Heart left ventricle (tissue), 13 donors: ENCODE data around the gene TMEM222.

Experiments
- POLR2A ChIP-seq, 2 donors: fragments of 450-650 bp; IDR thresholded peaks; one replicate each; pipeline ENCODE4 v1.6.1; 2017; ENCODE audit warnings: antibody characterized with exemption in 2 of 2, mild to moderate bottlenecking in 2 of 2, moderate library complexity in 2 of 2
- TF ChIP-seq, protein P1 (sequence below), 12 donors: fragments of 200-600 bp; sonication (generic) in 4 of 12; IDR thresholded peaks; one replicate each; pipeline versions ENCODE4 v1.5.0 to v1.8.0; 2018 to 2022; ENCODE audit warnings: antibody characterized with exemption in 12 of 12, mild to moderate bottlenecking in 5 of 12
- donor health status: ischemic (EF 13 %, LVEDD 7.1; RV severe dilation, severe dysfunction).
- donor health status: DM: no; HTN: yes; CAD: no.
- donor health status: DM: no; HTN: no; CAD: no.
- donor health status: ischemic (EF 25% LVEDD 6.9; RV normal size, moderate dysfunction).
- donor health status: ischemic (EF 25% LVEDD 5.7; RV mildly dilated, moderate dysfunction).
- donor health status: ischemic (EF 35%, LVEDD 5.7; RV mildly dilated, moderate dysfunction).
- donor health status: nonischemic (EF 11% LVEDD 7.7; RV severe dilation, severe dysfunction).
- donor health status: DM: yes; HTN: yes; CAD: no.
- donor health status: PGD.
- donor health status: ischemic (EF 29% LVEDD 5.4; RV normal size, mild dysfunction).
- donor health status: nonischemic (EF 23%, LVEDD 6.1; RV moderate dilation, normal function).

- TF ChIP-seq, protein P1, sequence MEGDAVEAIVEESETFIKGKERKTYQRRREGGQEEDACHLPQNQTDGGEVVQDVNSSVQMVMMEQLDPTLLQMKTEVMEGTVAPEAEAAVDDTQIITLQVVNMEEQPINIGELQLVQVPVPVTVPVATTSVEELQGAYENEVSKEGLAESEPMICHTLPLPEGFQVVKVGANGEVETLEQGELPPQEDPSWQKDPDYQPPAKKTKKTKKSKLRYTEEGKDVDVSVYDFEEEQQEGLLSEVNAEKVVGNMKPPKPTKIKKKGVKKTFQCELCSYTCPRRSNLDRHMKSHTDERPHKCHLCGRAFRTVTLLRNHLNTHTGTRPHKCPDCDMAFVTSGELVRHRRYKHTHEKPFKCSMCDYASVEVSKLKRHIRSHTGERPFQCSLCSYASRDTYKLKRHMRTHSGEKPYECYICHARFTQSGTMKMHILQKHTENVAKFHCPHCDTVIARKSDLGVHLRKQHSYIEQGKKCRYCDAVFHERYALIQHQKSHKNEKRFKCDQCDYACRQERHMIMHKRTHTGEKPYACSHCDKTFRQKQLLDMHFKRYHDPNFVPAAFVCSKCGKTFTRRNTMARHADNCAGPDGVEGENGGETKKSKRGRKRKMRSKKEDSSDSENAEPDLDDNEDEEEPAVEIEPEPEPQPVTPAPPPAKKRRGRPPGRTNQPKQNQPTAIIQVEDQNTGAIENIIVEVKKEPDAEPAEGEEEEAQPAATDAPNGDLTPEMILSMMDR (IDR thresholded peaks at IDR 0.05), result no peak
- no peak for TF ChIP-seq POLR2A (IDR thresholded peaks at IDR 0.05)
These were observed 14.8 kb downstream of the TMEM222 start for GRCh38 chr1:27336756-27337155.
